ENCODE results near the gene RAP2A. TPM values are rescaled to one million over a fixed set of nuclear protein-coding genes. Genes with fewer than 3 reads are reported as not detected.

Gene RAP2A
- total and polyA plus RNA-seq, 9 of the 15 experiments (the other 6 are each of a cell fraction or from before 2014, with no cell fraction given) = 1.8 to 11.7 (median 5.6) TPM

DNA sequence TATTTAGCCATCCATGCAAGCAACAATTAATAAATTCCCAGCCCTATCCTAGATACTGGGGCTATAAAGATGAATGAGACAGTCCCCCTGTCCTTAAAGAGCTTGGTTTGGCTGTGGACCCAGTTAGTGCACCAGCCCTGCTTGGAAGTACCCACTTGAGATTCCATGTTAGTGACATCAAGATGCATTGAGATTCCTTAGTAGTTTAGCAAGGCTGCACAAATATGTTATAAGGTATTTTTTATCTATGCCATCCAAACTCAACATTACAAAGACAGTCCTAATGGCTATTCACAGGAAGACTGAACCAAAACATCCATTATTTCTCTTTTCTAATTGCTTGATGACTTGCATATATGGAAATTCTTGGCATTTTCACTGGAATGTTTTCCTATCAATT, 48.8 kb upstream of the RAP2A start:
- POLR2A ChIA-PET = interaction anchor here (0.7 to 1.0 kb wide), 2 partner anchors 27 to 188 kb away, joined by 3 read pairs; no protein-coding TSS in a partner anchor
- H3K9me3 ChIP-seq (replicated peaks; ENCODE audit: control insufficient read depth, insufficient read depth, low read depth, low read length) = no peaks in the 10 kb centered on the region
- H3K36me3 ChIP-seq (ENCODE audit: control insufficient read depth, insufficient read depth, low read length) = peaks cover 3% of the 10 kb centered on the region; the same call in 1 of the 3 replicates
- H3K9me1 ChIP-seq (ENCODE audit: control insufficient read depth, insufficient read depth, low read length) = no peaks in the 10 kb centered on the region
- FAIRE-seq = no peak
- no peak for ATAC-seq
- CTCF ChIA-PET (ENCODE audit: low intra/inter-chr PET ratio) = no interaction called here
- no peak for DNase-seq (ENCODE audit: extremely low read depth in 1 of 4, low spot score in 3 of 4)
- no peak overlapping the region for H3K4me3 ChIP-seq
- H3K9ac ChIP-seq (ENCODE audit: insufficient read depth in 1 of 2, low read depth in 2 of 2, low read length in 2 of 2) = no peak overlapping the region
- no peaks in the 10 kb centered on the region; the same call in 2 of the 3 replicates for H3K79me2 ChIP-seq (ENCODE audit: control insufficient read depth, insufficient read depth, low read length)
- no peak overlapping the region for H3K4me2 ChIP-seq (ENCODE audit: insufficient read depth, low read length)
- in situ Hi-C loops (cut with MboI) (no loop called here), intact Hi-C loops (cut with micrococcal nuclease) (no loop called here)
- H3K4me1 ChIP-seq (replicated peaks in 1 of 2; ENCODE audit: control insufficient read depth in 2 of 2, insufficient read depth in 2 of 2, low read length in 2 of 2) = no peaks in the 10 kb centered on the region
- H3K27ac ChIP-seq (ENCODE audit: extremely low read depth, low read depth, low read length) = no peak overlapping the region
- no peaks in the 10 kb centered on the region for H3K27me3 ChIP-seq (ENCODE audit: control insufficient read depth in 2 of 2, insufficient read depth in 2 of 2, low read length in 2 of 2)
- no peaks in the 10 kb centered on the region for H4K20me1 ChIP-seq (replicated peaks; ENCODE audit: control insufficient read depth, insufficient read depth, low read length)
- no TSS peak for BruUV-seq (replicated peaks)
- no peak overlapping the region for H2AFZ ChIP-seq (ENCODE audit: low read depth, low read length)
- no peak for TF ChIP-seq NCOA4 (IDR thresholded peaks at IDR 0.05; ENCODE audit: partially characterized antibody)
- TF ChIP-seq ZNF507 (tag; conservative IDR thresholded peaks at IDR 0.05) = no peak
- TF ChIP-seq, protein P1, sequence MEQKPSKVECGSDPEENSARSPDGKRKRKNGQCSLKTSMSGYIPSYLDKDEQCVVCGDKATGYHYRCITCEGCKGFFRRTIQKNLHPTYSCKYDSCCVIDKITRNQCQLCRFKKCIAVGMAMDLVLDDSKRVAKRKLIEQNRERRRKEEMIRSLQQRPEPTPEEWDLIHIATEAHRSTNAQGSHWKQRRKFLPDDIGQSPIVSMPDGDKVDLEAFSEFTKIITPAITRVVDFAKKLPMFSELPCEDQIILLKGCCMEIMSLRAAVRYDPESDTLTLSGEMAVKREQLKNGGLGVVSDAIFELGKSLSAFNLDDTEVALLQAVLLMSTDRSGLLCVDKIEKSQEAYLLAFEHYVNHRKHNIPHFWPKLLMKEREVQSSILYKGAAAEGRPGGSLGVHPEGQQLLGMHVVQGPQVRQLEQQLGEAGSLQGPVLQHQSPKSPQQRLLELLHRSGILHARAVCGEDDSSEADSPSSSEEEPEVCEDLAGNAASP (IDR thresholded peaks at IDR 0.05) = no peak
- TF ChIP-seq, protein P2, sequence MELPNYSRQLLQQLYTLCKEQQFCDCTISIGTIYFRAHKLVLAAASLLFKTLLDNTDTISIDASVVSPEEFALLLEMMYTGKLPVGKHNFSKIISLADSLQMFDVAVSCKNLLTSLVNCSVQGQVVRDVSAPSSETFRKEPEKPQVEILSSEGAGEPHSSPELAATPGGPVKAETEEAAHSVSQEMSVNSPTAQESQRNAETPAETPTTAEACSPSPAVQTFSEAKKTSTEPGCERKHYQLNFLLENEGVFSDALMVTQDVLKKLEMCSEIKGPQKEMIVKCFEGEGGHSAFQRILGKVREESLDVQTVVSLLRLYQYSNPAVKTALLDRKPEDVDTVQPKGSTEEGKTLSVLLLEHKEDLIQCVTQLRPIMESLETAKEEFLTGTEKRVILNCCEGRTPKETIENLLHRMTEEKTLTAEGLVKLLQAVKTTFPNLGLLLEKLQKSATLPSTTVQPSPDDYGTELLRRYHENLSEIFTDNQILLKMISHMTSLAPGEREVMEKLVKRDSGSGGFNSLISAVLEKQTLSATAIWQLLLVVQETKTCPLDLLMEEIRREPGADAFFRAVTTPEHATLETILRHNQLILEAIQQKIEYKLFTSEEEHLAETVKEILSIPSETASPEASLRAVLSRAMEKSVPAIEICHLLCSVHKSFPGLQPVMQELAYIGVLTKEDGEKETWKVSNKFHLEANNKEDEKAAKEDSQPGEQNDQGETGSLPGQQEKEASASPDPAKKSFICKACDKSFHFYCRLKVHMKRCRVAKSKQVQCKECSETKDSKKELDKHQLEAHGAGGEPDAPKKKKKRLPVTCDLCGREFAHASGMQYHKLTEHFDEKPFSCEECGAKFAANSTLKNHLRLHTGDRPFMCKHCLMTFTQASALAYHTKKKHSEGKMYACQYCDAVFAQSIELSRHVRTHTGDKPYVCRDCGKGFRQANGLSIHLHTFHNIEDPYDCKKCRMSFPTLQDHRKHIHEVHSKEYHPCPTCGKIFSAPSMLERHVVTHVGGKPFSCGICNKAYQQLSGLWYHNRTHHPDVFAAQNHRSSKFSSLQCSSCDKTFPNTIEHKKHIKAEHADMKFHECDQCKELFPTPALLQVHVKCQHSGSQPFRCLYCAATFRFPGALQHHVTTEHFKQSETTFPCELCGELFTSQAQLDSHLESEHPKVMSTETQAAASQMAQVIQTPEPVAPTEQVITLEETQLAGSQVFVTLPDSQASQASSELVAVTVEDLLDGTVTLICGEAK (IDR thresholded peaks at IDR 0.05) = no peak
- TF ChIP-seq, protein P2 (CRISPR knock-in tag; IDR thresholded peaks at IDR 0.05) = no peak
- no peak for TF ChIP-seq YBX1 (IDR thresholded peaks at IDR 0.05)
- TF ChIP-seq PTBP1 (IDR thresholded peaks at IDR 0.05; ENCODE audit: low read depth, low read length) = no peak
- TF ChIP-seq, protein P3, sequence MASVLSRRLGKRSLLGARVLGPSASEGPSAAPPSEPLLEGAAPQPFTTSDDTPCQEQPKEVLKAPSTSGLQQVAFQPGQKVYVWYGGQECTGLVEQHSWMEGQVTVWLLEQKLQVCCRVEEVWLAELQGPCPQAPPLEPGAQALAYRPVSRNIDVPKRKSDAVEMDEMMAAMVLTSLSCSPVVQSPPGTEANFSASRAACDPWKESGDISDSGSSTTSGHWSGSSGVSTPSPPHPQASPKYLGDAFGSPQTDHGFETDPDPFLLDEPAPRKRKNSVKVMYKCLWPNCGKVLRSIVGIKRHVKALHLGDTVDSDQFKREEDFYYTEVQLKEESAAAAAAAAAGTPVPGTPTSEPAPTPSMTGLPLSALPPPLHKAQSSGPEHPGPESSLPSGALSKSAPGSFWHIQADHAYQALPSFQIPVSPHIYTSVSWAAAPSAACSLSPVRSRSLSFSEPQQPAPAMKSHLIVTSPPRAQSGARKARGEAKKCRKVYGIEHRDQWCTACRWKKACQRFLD (CRISPR knock-in tag; IDR thresholded peaks at IDR 0.05) = no peak
- TF ChIP-seq XRCC5 (IDR thresholded peaks at IDR 0.05; ENCODE audit: low read depth, low read length) = no peak
- TF ChIP-seq CHD4 (IDR thresholded peaks at IDR 0.05; ENCODE audit: insufficient read depth, insufficient replicate concordance, low read depth, low read length, poor library complexity, severe bottlenecking) = no peak
- TF ChIP-seq ZKSCAN3 (CRISPR knock-in tag; IDR thresholded peaks at IDR 0.05) = no peak
- no peak for TF ChIP-seq HDAC8 (tag; IDR thresholded peaks at IDR 0.05)
